ENCODE measurements around the gene FBP1. TPM values are rescaled to one million over a fixed set of nuclear protein-coding genes. Genes with fewer than 3 reads are reported as not detected.

FBP1 gene
- total and polyA plus RNA-seq, 2 donors (not counting 1 experiment from before 2014, with no cell fraction given), result not detected

- no peak for DNase-seq (ENCODE audit: low read depth in 2 of 2)
- Histone ChIP-seq H3K4me1 (ENCODE audit: control insufficient read depth, extremely low read depth, insufficient read depth, low read length) (no peaks in the 10 kb centered on the region), H3K9ac (ENCODE audit: insufficient read depth, low read length) (no peak overlapping the region), H3K4me2 (ENCODE audit: extremely low read depth, insufficient read depth, low read length) (no peak overlapping the region), H3K9me3 (ENCODE audit: control insufficient read depth, insufficient read depth, low read depth, low read length) (no peaks in the 10 kb centered on the region), H3K79me2 (ENCODE audit: control insufficient read depth, insufficient read depth, low read length) (no peaks in the 10 kb centered on the region), H3K36me3 (ENCODE audit: control insufficient read depth, insufficient read depth, low read length) (no peaks in the 10 kb centered on the region), H4K20me1 (ENCODE audit: control insufficient read depth, extremely low read depth, insufficient read depth, low read length) (no peaks in the 10 kb centered on the region), H2AFZ (ENCODE audit: low read length) (no peak overlapping the region), H3K4me3 (replicated peaks in 1 of 4; ENCODE audit: control extremely low read depth in 1 of 4, insufficient read depth in 1 of 4, low read depth in 3 of 4, low read length in 4 of 4) (no peak overlapping the region), H3K27ac (ENCODE audit: insufficient read depth, low read length) (no peak overlapping the region), H3K27me3 (ENCODE audit: control insufficient read depth, insufficient read depth, low read length) (peaks cover 9% of the 10 kb centered on the region)
- no peak for TF ChIP-seq EZH2 (IDR thresholded peaks at IDR 0.05; ENCODE audit: low read length, missing control alignments)
- no peak for TF ChIP-seq CTCF (conservative IDR thresholded peaks at IDR 0.05 in 1 of 2, IDR thresholded peaks at IDR 0.05 in 1 of 2; ENCODE audit: low read depth in 1 of 2, low read length in 2 of 2)
Observed at GRCh38 chr9:94613003-94613402, 26.3 kb downstream of the FBP1 start.

GRCh38 chr9:94612071-94612470 is 27.2 kb downstream of the FBP1 start:
- Histone ChIP-seq H3K27me3 (ENCODE audit: control insufficient read depth, insufficient read depth, low read length) (peaks cover 10% of the 10 kb centered on the region), H3K9me3 (ENCODE audit: control insufficient read depth, insufficient read depth, low read depth, low read length) (no peaks in the 10 kb centered on the region), H3K79me2 (ENCODE audit: control insufficient read depth, insufficient read depth, low read length) (no peaks in the 10 kb centered on the region), H3K4me3 (replicated peaks in 1 of 4; ENCODE audit: control extremely low read depth in 1 of 4, insufficient read depth in 1 of 4, low read depth in 3 of 4, low read length in 4 of 4) (no peak overlapping the region), H2AFZ (ENCODE audit: low read length) (no peak overlapping the region), H3K36me3 (ENCODE audit: control insufficient read depth, insufficient read depth, low read length) (no peaks in the 10 kb centered on the region), H3K27ac (ENCODE audit: insufficient read depth, low read length) (no peak overlapping the region), H3K4me1 (ENCODE audit: control insufficient read depth, extremely low read depth, insufficient read depth, low read length) (no peaks in the 10 kb centered on the region), H3K4me2 (ENCODE audit: extremely low read depth, insufficient read depth, low read length) (no peak overlapping the region), H3K9ac (ENCODE audit: insufficient read depth, low read length) (no peak overlapping the region), H4K20me1 (ENCODE audit: control insufficient read depth, extremely low read depth, insufficient read depth, low read length) (no peaks in the 10 kb centered on the region)
- TF ChIP-seq EZH2 (IDR thresholded peaks at IDR 0.05; ENCODE audit: low read length, missing control alignments) (no peak), CTCF (conservative IDR thresholded peaks at IDR 0.05 in 1 of 2, IDR thresholded peaks at IDR 0.05 in 1 of 2; ENCODE audit: low read depth in 1 of 2, low read length in 2 of 2) (no peak)
- DNase-seq (ENCODE audit: low read depth in 2 of 2), result no peak

- TF ChIP-seq CTCF (conservative IDR thresholded peaks at IDR 0.05 in 1 of 2, IDR thresholded peaks at IDR 0.05 in 1 of 2; ENCODE audit: low read depth in 1 of 2, low read length in 2 of 2) (no peak), EZH2 (IDR thresholded peaks at IDR 0.05; ENCODE audit: low read length, missing control alignments) (no peak)
- no peaks in the 10 kb centered on the region for H3K36me3 ChIP-seq (ENCODE audit: control insufficient read depth, insufficient read depth, low read length)
Observed at GRCh38 chr9:94611638-94612068, 27.7 kb downstream of the FBP1 start.

More at GRCh38 chr9:94611638-94612068, 27.7 kb downstream of the FBP1 start:
- no peaks in the 10 kb centered on the region for H4K20me1 ChIP-seq (ENCODE audit: control insufficient read depth, extremely low read depth, insufficient read depth, low read length)
- H3K9me3 ChIP-seq (ENCODE audit: control insufficient read depth, insufficient read depth, low read depth, low read length), result no peaks in the 10 kb centered on the region
- no peak overlapping the region for H3K4me2 ChIP-seq (ENCODE audit: extremely low read depth, insufficient read depth, low read length)
- H3K9ac ChIP-seq (ENCODE audit: insufficient read depth, low read length), result no peak overlapping the region
- H3K79me2 ChIP-seq (ENCODE audit: control insufficient read depth, insufficient read depth, low read length), result no peaks in the 10 kb centered on the region
- DNase-seq (ENCODE audit: low read depth in 2 of 2), result no peak
- no peak overlapping the region for H2AFZ ChIP-seq (ENCODE audit: low read length)
- no peak overlapping the region for H3K4me3 ChIP-seq (replicated peaks in 1 of 4; ENCODE audit: control extremely low read depth in 1 of 4, insufficient read depth in 1 of 4, low read depth in 3 of 4, low read length in 4 of 4)
- H3K27ac ChIP-seq (ENCODE audit: insufficient read depth, low read length), result no peak overlapping the region
- peaks cover 10% of the 10 kb centered on the region for H3K27me3 ChIP-seq (ENCODE audit: control insufficient read depth, insufficient read depth, low read length)
- H3K4me1 ChIP-seq (ENCODE audit: control insufficient read depth, extremely low read depth, insufficient read depth, low read length), result no peaks in the 10 kb centered on the region
